H9 (cell line): Measurements from ENCODE around the gene RINT1. TPM values are rescaled to one million over a fixed set of nuclear protein-coding genes. Genes with fewer than 3 reads are reported as not detected.

Experiments
- DNase-seq: peaks from one replicate; pipeline ENCODE4 v3.0.0-alpha.2; 2017
- H2AFZ ChIP-seq: one replicate; pipeline ENCODE4 v1.6.1; 2013; ENCODE audit warnings: mild to moderate bottlenecking, low read length, control low read depth, moderate library complexity
- H2AK5ac ChIP-seq: 2 replicates; pipeline ENCODE4 v1.6.1; 2013; ENCODE audit warnings: low read length, control low read depth, mixed read lengths; ENCODE audit not compliant: insufficient read length
- H2BK120ac ChIP-seq: one replicate; pipeline ENCODE4 v1.6.1; 2013; ENCODE audit warnings: low read depth, mild to moderate bottlenecking, low read length, control low read depth, inconsistent platforms; ENCODE audit not compliant: poor library complexity, severe bottlenecking
- H2BK12ac ChIP-seq: 2 replicates; pipeline ENCODE4 v1.6.1; 2013; ENCODE audit warnings: low read length, control low read depth, mixed read lengths, low read depth; ENCODE audit not compliant: insufficient read length
- H2BK15ac ChIP-seq: 2 replicates; pipeline ENCODE4 v1.6.1; 2013; ENCODE audit warnings: low read depth, low read length, control low read depth
- H2BK20ac ChIP-seq: one replicate; pipeline ENCODE4 v1.6.1; 2013; ENCODE audit warnings: low read depth, mild to moderate bottlenecking, low read length, control low read depth, inconsistent platforms; ENCODE audit not compliant: poor library complexity, severe bottlenecking
- H2BK5ac ChIP-seq: 2 replicates; pipeline ENCODE4 v1.6.1; 2013; ENCODE audit warnings: low read length, control low read depth, mixed read lengths; ENCODE audit not compliant: insufficient read length
- H3K14ac ChIP-seq: 2 replicates; pipeline ENCODE4 v1.6.1; 2013; ENCODE audit warnings: low read length, control low read depth; ENCODE audit not compliant: insufficient read depth
- H3K18ac ChIP-seq: 2 replicates; pipeline ENCODE4 v1.6.1; 2013; ENCODE audit warnings: low read depth, mild to moderate bottlenecking, mixed read lengths, low read length, control low read depth; ENCODE audit not compliant: insufficient read length
- H3K23ac ChIP-seq: 2 replicates; pipeline ENCODE4 v1.6.1; 2013; ENCODE audit warnings: low read length, control low read depth, mixed read lengths, low read depth; ENCODE audit not compliant: insufficient read length
- H3K23me2 ChIP-seq: 2 replicates; pipeline ENCODE4 v1.6.1; 2013; ENCODE audit warnings: low read depth, mild to moderate bottlenecking, mixed read lengths, low read length, control low read depth; ENCODE audit not compliant: insufficient read length, poor library complexity, severe bottlenecking
- H3K27ac ChIP-seq: 2 replicates; pipeline ENCODE4 v1.5.1; 2013; ENCODE audit warnings: low read length, control low read depth, mixed read lengths, low read depth; ENCODE audit not compliant: insufficient read length
- H3K27me3 ChIP-seq: 2 replicates; pipeline ENCODE4 v1.6.1; 2013; ENCODE audit warnings: low read length, control low read depth, inconsistent platforms; ENCODE audit not compliant: insufficient read depth
- H3K4ac ChIP-seq: 2 replicates; pipeline ENCODE4 v1.6.1; 2013; ENCODE audit warnings: low read depth, mild to moderate bottlenecking, control low read depth, inconsistent platforms, low read length, moderate library complexity
- H3K4me1 ChIP-seq: 2 replicates; pipeline ENCODE4 v1.6.1; 2013; ENCODE audit warnings: low read length, control low read depth, inconsistent platforms; ENCODE audit not compliant: insufficient read depth
- H3K4me2 ChIP-seq: 2 replicates; pipeline ENCODE4 v1.6.1; 2013; ENCODE audit warnings: low read length, control low read depth, mixed read lengths; ENCODE audit not compliant: insufficient read length, insufficient read depth
- H3K56ac ChIP-seq: 2 replicates; pipeline ENCODE4 v1.6.1; 2013; ENCODE audit warnings: low read depth, mild to moderate bottlenecking, mixed read lengths, low read length, control low read depth; ENCODE audit not compliant: insufficient read length
- H3K79me1 ChIP-seq: 2 replicates; pipeline ENCODE4 v1.6.1; 2013; ENCODE audit warnings: low read depth, mild to moderate bottlenecking, moderate library complexity, low read length, control low read depth, inconsistent platforms; ENCODE audit not compliant: insufficient read depth, poor library complexity, severe bottlenecking
- H3K79me2 ChIP-seq: 2 replicates; pipeline ENCODE4 v1.6.1; 2013; ENCODE audit warnings: low read length, control low read depth, inconsistent platforms; ENCODE audit not compliant: insufficient read depth
- H3K9ac ChIP-seq: 2 replicates; pipeline ENCODE4 v1.6.1; 2013; ENCODE audit warnings: low read length, control low read depth, mixed read lengths; ENCODE audit not compliant: insufficient read length; ENCODE audit errors: extremely low read depth
- H3K9me3 ChIP-seq: one replicate; pipeline ENCODE4 v1.6.1; 2013; ENCODE audit warnings: low read depth, low read length, inconsistent platforms; ENCODE audit not compliant: control insufficient read depth
- H3T11ph ChIP-seq: one replicate; pipeline ENCODE4 v1.6.1; 2013; ENCODE audit warnings: mild to moderate bottlenecking, low read length, control low read depth, inconsistent platforms
- H4K20me1 ChIP-seq: one replicate; pipeline ENCODE4 v1.6.1; 2013; ENCODE audit not compliant: control insufficient read depth, insufficient read length, insufficient read depth
- H4K5ac ChIP-seq: 2 replicates; pipeline ENCODE4 v1.6.1; 2013; ENCODE audit warnings: low read depth, mild to moderate bottlenecking, mixed read lengths, low read length, control low read depth; ENCODE audit not compliant: insufficient read length
- H4K8ac ChIP-seq: replicated peaks from 2 replicates; pipeline ENCODE4 v1.6.1; 2013; ENCODE audit warnings: low read length, control low read depth, mixed read lengths, low read depth; ENCODE audit not compliant: insufficient read length
- H4K91ac ChIP-seq: 2 replicates; pipeline ENCODE4 v1.6.1; 2013; ENCODE audit warnings: low read depth, mild to moderate bottlenecking, moderate library complexity, mixed read lengths, low read length, control low read depth; ENCODE audit not compliant: insufficient read length
- H3K27ac Mint-ChIP-seq, 3 experiments: 2 replicates in 2 of 3; 3 replicates in 1 of 3; pipeline ENCODE4 v1.8.0; 2020 to 2021; ENCODE audit warnings: mixed read lengths in 3 of 3, mild to moderate bottlenecking in 1 of 3, moderate library complexity in 1 of 3
- H3K27me3 Mint-ChIP-seq: 2 replicates; pipeline ENCODE4 v1.8.0; 2021; ENCODE audit warnings: low read depth, mild to moderate bottlenecking, moderate library complexity, mixed read lengths
- H3K36me3 Mint-ChIP-seq, 3 experiments: 2 replicates in 2 of 3; 3 replicates in 1 of 3; pipeline ENCODE4 v1.8.0; 2020 to 2021; ENCODE audit warnings: low read depth in 3 of 3, mixed read lengths in 3 of 3; ENCODE audit not compliant: insufficient read depth in 1 of 3
- H3K4me1 Mint-ChIP-seq, 2 experiments: 2 replicates each; pipeline ENCODE4 v1.8.0; 2020; ENCODE audit warnings: mixed read lengths in 2 of 2
- H3K4me3 Mint-ChIP-seq, 2 experiments: 2 replicates in 1 of 2; 3 replicates in 1 of 2; pipeline ENCODE4 v1.8.0; 2020 to 2021; ENCODE audit warnings: mild to moderate bottlenecking in 2 of 2, mixed read lengths in 2 of 2, moderate library complexity in 1 of 2
- H3K9me3 Mint-ChIP-seq, 2 experiments: 2 replicates in 1 of 2; 3 replicates in 1 of 2; pipeline ENCODE4 v1.8.0; 2020; ENCODE audit warnings: mild to moderate bottlenecking in 2 of 2, mixed read lengths in 2 of 2, moderate library complexity in 1 of 2
- CTCF ChIP-seq: fragments of 200-600 bp; sonication (generic); conservative IDR thresholded peaks from 3 replicates; pipeline ENCODE4 v1.8.0; 2021; ENCODE audit warnings: antibody characterized with exemption, mild to moderate bottlenecking
- WGBS: extraction: QIAGEN DNeasy Blood & Tissue Kit; methylation state at CpG from one replicate; pipeline ENCODE4 v1.1.7; 2013; ENCODE audit warnings: missing lambda C conversion rate, low lambda C conversion rate, mixed read lengths; ENCODE audit not compliant: insufficient read length; ENCODE audit errors: extremely low coverage; 5-methylcytosine and 5-hydroxymethylcytosine counted together
- total RNA-seq: library from RNA; stranded (reverse); gene quantifications from 2 replicates; pipeline ENCODE4 v1.2.1, GENCODE V29; 2021

Gene RINT1
- total RNA-seq, 1 experiment from 2014 or later, result 21.5 TPM

- no peak overlapping the region for H2BK120ac ChIP-seq
- H2AFZ ChIP-seq, result no peak overlapping the region
- Mint-ChIP-seq H3K4me1 (no peaks in the 10 kb centered on the region), H3K4me3 (no peak overlapping the region), H3K9me3 (no peaks in the 10 kb centered on the region), H3K27ac (no peak overlapping the region; a peak in 2 of 7 replicates), H3K27me3 (0 out of 2 replicates have a peak, but pooled peaks cover 1% of the 10 kb centered on the region), H3K36me3 (peaks cover 20 to 63% (median 45%) of the 10 kb centered on the region in 3 experiments)
- H3K23ac ChIP-seq, result no peak overlapping the region
- no peaks in the 10 kb centered on the region for H3K23me2 ChIP-seq
- H3K4me1 ChIP-seq, result no peaks in the 10 kb centered on the region
- no peak overlapping the region for H3K4ac ChIP-seq
- no peaks in the 10 kb centered on the region for H4K20me1 ChIP-seq
- no peak overlapping the region for H2AK5ac ChIP-seq
- no peaks in the 10 kb centered on the region for H3K79me1 ChIP-seq
- no peak overlapping the region for H4K91ac ChIP-seq
- no peak overlapping the region for H2BK20ac ChIP-seq
- no peak overlapping the region for H3K56ac ChIP-seq
- H3K27me3 ChIP-seq, result no peaks in the 10 kb centered on the region
- H3K27ac ChIP-seq, result no peak overlapping the region
- no peak overlapping the region for H4K5ac ChIP-seq
- no peak overlapping the region for H3K14ac ChIP-seq
- no peak overlapping the region for H3K9ac ChIP-seq
- no peak overlapping the region for H3K4me2 ChIP-seq
- H2BK5ac ChIP-seq, result no peak overlapping the region
- H3T11ph ChIP-seq, result no peak overlapping the region
- DNase-seq, result no peak
- H3K18ac ChIP-seq, result no peak overlapping the region
- H4K8ac ChIP-seq, result no peak overlapping the region
- TF ChIP-seq CTCF, result no peak
- no peaks in the 10 kb centered on the region for H3K9me3 ChIP-seq
- H2BK15ac ChIP-seq, result no peak overlapping the region
- WGBS, result no CpG with 5 or more reads among the region's 1 CpG
- no peak overlapping the region for H2BK12ac ChIP-seq
- no peaks in the 10 kb centered on the region for H3K79me2 ChIP-seq
Observed at GRCh38 chr7:105559926-105560325, 27.9 kb downstream of the RINT1 start.
